Activated B cell treated with CpG ODN at 0.5 μM for 24 hours (primary cell): Measurements from ENCODE around the gene PLA2G7. TPM values are rescaled to one million over a fixed set of nuclear protein-coding genes. Genes with fewer than 3 reads are reported as not detected.

Source experiments
- ATAC-seq: fragments of 200-7000 bp; cut with Tn5 transposase; one replicate; pipeline ENCODE4 v1.10.0; 2021; ENCODE audit warnings: low read depth, mild to moderate bottlenecking, moderate library complexity
- CTCF ChIA-PET: fragments of 350-600 bp; sonication (Branson Sonifier 250); formaldehyde crosslinking; loops from one replicate; lab custom pipeline; 2021; ENCODE audit warnings: antibody characterized with exemption; lab: Charles Lee
- POLR2A ChIA-PET: fragments of 350-600 bp; sonication (Branson Sonifier 250); formaldehyde crosslinking; loops from one replicate; lab custom pipeline; 2021; ENCODE audit warnings: antibody characterized with exemption; lab: Charles Lee
- DNase-seq: peaks from one replicate; pipeline ENCODE4 v3.0.0; 2022
- H3K27ac Mint-ChIP-seq: one replicate; pipeline ENCODE4 v1.8.0; 2020; ENCODE audit warnings: mixed read lengths
- H3K27me3 Mint-ChIP-seq: one replicate; pipeline ENCODE4 v1.8.0; 2021; ENCODE audit warnings: mixed read lengths
- H3K36me3 Mint-ChIP-seq: one replicate; pipeline ENCODE4 v1.8.0; 2021; ENCODE audit warnings: low read depth, mixed read lengths
- H3K4me1 Mint-ChIP-seq: one replicate; pipeline ENCODE4 v1.8.0; 2021; ENCODE audit warnings: mixed read lengths
- H3K4me3 Mint-ChIP-seq: one replicate; pipeline ENCODE4 v1.8.0; 2020; ENCODE audit warnings: mild to moderate bottlenecking, mixed read lengths
- H3K9me3 Mint-ChIP-seq: one replicate; pipeline ENCODE4 v1.8.0; 2020; ENCODE audit warnings: mixed read lengths
- CTCF ChIP-seq: fragments of 200-600 bp; IDR thresholded peaks from one replicate; pipeline ENCODE4 v1.8.0; 2022; ENCODE audit warnings: antibody characterized with exemption, mild to moderate bottlenecking
- intact Hi-C: fragments of 100-400 bp; cut with micrococcal nuclease; formaldehyde crosslinking; loops from one replicate; pipeline ENCODE4 v1.15.1; 2024
- total RNA-seq: library from RNA; stranded (reverse); gene quantifications from 2 replicates; pipeline ENCODE4 v1.2.3, GENCODE V29; 2022

The PLA2G7 gene
- total RNA-seq, 1 donor from 2014 or later, result 0.38 TPM

GRCh38 chr6:46684771-46685170, 50.4 kb downstream of the PLA2G7 start:
- intact Hi-C loops, result no loop called here
- no peak overlapping the region for H3K27ac Mint-ChIP-seq
- H3K27me3 Mint-ChIP-seq, result peaks cover 14% of the 10 kb centered on the region
- CTCF ChIA-PET, result interaction anchor here (0.8 kb wide), 1 partner anchor 74 kb away, joined by 3 read pairs; no protein-coding TSS in a partner anchor
- H3K4me1 Mint-ChIP-seq, result no peaks in the 10 kb centered on the region
- H3K9me3 Mint-ChIP-seq, result no peaks in the 10 kb centered on the region
- POLR2A ChIA-PET, result no interaction called here
- no peaks in the 10 kb centered on the region for H3K36me3 Mint-ChIP-seq
- no peak for DNase-seq
- no peak overlapping the region for H3K4me3 Mint-ChIP-seq
- TF ChIP-seq CTCF, result no peak
- no peak for ATAC-seq

GRCh38 chr6:46677314-46677654, 57.9 kb downstream of the PLA2G7 start:
- Mint-ChIP-seq H3K36me3 (no peaks in the 10 kb centered on the region), H3K4me1 (no peaks in the 10 kb centered on the region), H3K9me3 (no peaks in the 10 kb centered on the region), H3K27me3 (peaks cover 10% of the 10 kb centered on the region), H3K4me3 (no peak overlapping the region), H3K27ac (no peak overlapping the region)
- no peak for TF ChIP-seq CTCF
- DNase-seq (no peak), ATAC-seq (no peak)
- intact Hi-C loops, result no loop called here
- POLR2A ChIA-PET, result no interaction called here
- CTCF ChIA-PET, result no interaction called here

GRCh38 chr6:46676604-46677313, 58.4 kb downstream of the PLA2G7 start:
- H3K4me3 Mint-ChIP-seq, result no peak overlapping the region
- CTCF ChIA-PET, result no interaction called here
- ATAC-seq (no peak), DNase-seq (no peak)
- no peaks in the 10 kb centered on the region for H3K36me3 Mint-ChIP-seq
- intact Hi-C loops, result no loop called here
- H3K27me3 Mint-ChIP-seq, result peaks cover 9% of the 10 kb centered on the region
- POLR2A ChIA-PET, result no interaction called here
- TF ChIP-seq CTCF, result no peak
- H3K9me3 Mint-ChIP-seq, result no peaks in the 10 kb centered on the region
- no peak overlapping the region for H3K27ac Mint-ChIP-seq
- no peaks in the 10 kb centered on the region for H3K4me1 Mint-ChIP-seq

- no peaks in the 10 kb centered on the region for H3K9me3 Mint-ChIP-seq
- intact Hi-C loops, result no loop called here
- peaks cover 2% of the 10 kb centered on the region for H3K27me3 Mint-ChIP-seq
- H3K27ac Mint-ChIP-seq, result no peak overlapping the region
- TF ChIP-seq CTCF, result no peak
- H3K4me3 Mint-ChIP-seq, result no peak overlapping the region
- DNase-seq (no peak), ATAC-seq (no peak)
- ChIA-PET CTCF (no interaction called here), POLR2A (no interaction called here)
- H3K4me1 Mint-ChIP-seq, result no peaks in the 10 kb centered on the region
- H3K36me3 Mint-ChIP-seq, result no peaks in the 10 kb centered on the region
Measured at GRCh38 chr6:46674410-46674809, 60.8 kb downstream of the PLA2G7 start.

- no peaks in the 10 kb centered on the region for H3K27me3 Mint-ChIP-seq
- ATAC-seq, result no peak
- H3K9me3 Mint-ChIP-seq, result no peaks in the 10 kb centered on the region
- DNase-seq, result no peak
- ChIA-PET CTCF (no interaction called here), POLR2A (no interaction called here)
- intact Hi-C loops, result no loop called here
- H3K4me3 Mint-ChIP-seq, result no peak overlapping the region
- H3K36me3 Mint-ChIP-seq, result no peaks in the 10 kb centered on the region
- no peak overlapping the region for H3K27ac Mint-ChIP-seq
- no peaks in the 10 kb centered on the region for H3K4me1 Mint-ChIP-seq
- no peak for TF ChIP-seq CTCF
Measured at GRCh38 chr6:46667377-46667776, 67.8 kb downstream of the PLA2G7 start.
